K562 (cell line): Measurements from ENCODE around the gene UBE2M. TPM values are rescaled to one million over a fixed set of nuclear protein-coding genes. Genes with fewer than 3 reads are reported as not detected.
A peak's percentile ranks its signal among the peaks of the same experiment; 100 is the strongest.

ENCODE experiments used
- ATAC-seq: fragments of 200-7000 bp; cut with Tn5 transposase; 3 replicates; pipeline ENCODE4 v1.9.1; 2020; ENCODE audit warnings: moderate library complexity
- BruUV-seq: library from RNA; stranded (reverse); fragments of 400-500 nt; replicated peaks from 2 replicates; lab custom pipeline; 2021; lab: Mats Ljungman, UMichigan
- CTCF ChIA-PET: fragments of 300-600 bp; formaldehyde crosslinking; extraction: SDS; loops from one replicate; lab custom pipeline; 2021; ENCODE audit warnings: low intra/inter-chr PET ratio; lab: Yijun Ruan, JAX
- POLR2A ChIA-PET: fragments of 300-600, 350-650 bp; sonication (Branson Sonifier 250); formaldehyde crosslinking; extraction: SDS; loops from one replicate; lab custom pipeline; 2021; ENCODE audit warnings: antibody characterized with exemption, inconsistent platforms; lab: Yijun Ruan, JAX
- DNase-seq, 4 experiments: peaks; one replicate each; pipeline versions ENCODE4 v3.0.0 to v3.0.0-alpha.2; 2011 to 2018; ENCODE audit warnings: low spot score in 3 of 4, mixed read lengths in 3 of 4; ENCODE audit errors: extremely low read depth in 1 of 4
- FAIRE-seq: peaks from 2 replicates; lab custom pipeline; 2011; peaks lifted over from hg19 to GRCh38; lab: Jason Lieb, UNC
- H2AFZ ChIP-seq: 2 replicates; pipeline ENCODE4 v1.6.0; 2011; ENCODE audit warnings: low read depth, low read length, control low read depth, inconsistent platforms
- H3K27ac ChIP-seq: fragments of 200-600 bp; 3 replicates; pipeline ENCODE4 v1.8.0; 2011; ENCODE audit warnings: low read depth, mild to moderate bottlenecking, control low read depth, inconsistent platforms, low read length, moderate library complexity, mixed read lengths; ENCODE audit errors: extremely low read depth
- H3K27me3 ChIP-seq, 2 experiments: fragments of 300-600 bp in 1 of 2; 2 replicates in 1 of 2; 3 replicates in 1 of 2; pipeline versions ENCODE4 v1.6.0 to v1.8.0; 2011; ENCODE audit warnings: inconsistent platforms in 2 of 2, low read length in 2 of 2, mild to moderate bottlenecking in 1 of 2, mixed read lengths in 1 of 2, moderate library complexity in 1 of 2; ENCODE audit not compliant: control insufficient read depth in 2 of 2, insufficient read depth in 2 of 2
- H3K36me3 ChIP-seq: fragments of 300-600 bp; 3 replicates; pipeline ENCODE4 v1.8.0; 2011; ENCODE audit warnings: mild to moderate bottlenecking, low read length, inconsistent platforms; ENCODE audit not compliant: control insufficient read depth, insufficient read depth
- H3K4me1 ChIP-seq, 2 experiments: fragments of 200-600 bp in 1 of 2; replicated peaks in 1 of 2; 2 replicates in 1 of 2; 3 replicates in 1 of 2; pipeline versions ENCODE4 v1.5.1 to v1.8.0; 2011; ENCODE audit warnings: inconsistent platforms in 2 of 2, low read length in 2 of 2, mild to moderate bottlenecking in 1 of 2, mixed read lengths in 1 of 2, moderate library complexity in 1 of 2; ENCODE audit not compliant: control insufficient read depth in 2 of 2, insufficient read depth in 2 of 2
- H3K4me2 ChIP-seq: 2 replicates; pipeline ENCODE4 v1.6.1; 2011; ENCODE audit warnings: low read length, control low read depth, inconsistent platforms, mixed read lengths; ENCODE audit not compliant: insufficient read depth
- H3K4me3 ChIP-seq: fragments of 200-600 bp; sonication (generic), shearing (Covaris generic); 2 replicates; pipeline ENCODE4 v1.5.1; 2016; ENCODE audit warnings: control low read depth, inconsistent platforms
- H3K79me2 ChIP-seq: fragments of 200-600 bp; 3 replicates; pipeline ENCODE4 v1.8.0; 2011; ENCODE audit warnings: low read length, inconsistent platforms; ENCODE audit not compliant: control insufficient read depth, insufficient read depth
- H3K9ac ChIP-seq, 2 experiments: 2 replicates each; pipeline versions ENCODE4 v1.6.0 to v1.6.1; 2011; ENCODE audit warnings: low read depth in 2 of 2, low read length in 2 of 2, control low read depth in 1 of 2, inconsistent platforms in 1 of 2, mild to moderate bottlenecking in 1 of 2, mixed read lengths in 1 of 2; ENCODE audit not compliant: insufficient read depth in 1 of 2
- H3K9me1 ChIP-seq: one replicate; pipeline ENCODE4 v1.6.0; 2011; ENCODE audit warnings: inconsistent platforms, mild to moderate bottlenecking, low read length, moderate library complexity; ENCODE audit not compliant: control insufficient read depth, insufficient read depth
- H3K9me3 ChIP-seq: replicated peaks from 2 replicates; pipeline ENCODE4 v1.5.1; 2011; ENCODE audit warnings: low read depth, low read length, inconsistent platforms; ENCODE audit not compliant: control insufficient read depth, insufficient read depth
- H4K20me1 ChIP-seq: replicated peaks from 2 replicates; pipeline ENCODE4 v1.6.1; 2011; ENCODE audit warnings: low read length, inconsistent platforms, mixed read lengths; ENCODE audit not compliant: control insufficient read depth, insufficient read depth
- CEBPG ChIP-seq, 3 experiments: fragments of 200-800 bp in 1 of 3; sonication (Bioruptor generic) in 1 of 3; sonication (generic) in 1 of 3; formaldehyde crosslinking in 1 of 3; IDR thresholded peaks in 2 of 3; conservative IDR thresholded peaks in 1 of 3; 2 replicates each; pipeline versions ENCODE4 v1.6.1 to v1.8.0; 2016 to 2022; ENCODE audit warnings: missing compliant biosample characterization in 2 of 3, missing genetic modification characterization in 2 of 3, mild to moderate bottlenecking in 1 of 3, missing genetic modification reagents in 1 of 3
- MGA ChIP-seq: fragments of 450-650 bp; IDR thresholded peaks from 2 replicates; pipeline ENCODE4 v1.6.1; 2016; ENCODE audit warnings: mild to moderate bottlenecking, moderate library complexity
- MTA1 ChIP-seq: fragments of 450-650 bp; IDR thresholded peaks from 2 replicates; pipeline ENCODE4 v1.6.1; 2017; ENCODE audit warnings: borderline replicate concordance
- NONO ChIP-seq, 2 experiments: fragments of 200-400 bp in 1 of 2; fragments of 450-650 bp in 1 of 2; formaldehyde crosslinking in 1 of 2; IDR thresholded peaks; 2 replicates each; pipeline ENCODE4 v1.6.1; 2017; ENCODE audit warnings: low read depth in 2 of 2, mild to moderate bottlenecking in 2 of 2, moderate library complexity in 2 of 2, low read length in 1 of 2
- RUNX1 ChIP-seq: sonication (generic); IDR thresholded peaks from 2 replicates; pipeline ENCODE4 v1.6.1; 2016; ENCODE audit warnings: antibody characterized with exemption, low read depth
- TRIM25 ChIP-seq: fragments of 450-650 bp; IDR thresholded peaks from 2 replicates; pipeline ENCODE4 v1.7.0; 2016; ENCODE audit warnings: borderline replicate concordance
- ZC3H8 ChIP-seq: fragments of 450-650 bp; IDR thresholded peaks from 2 replicates; pipeline ENCODE4 v1.6.1; 2017
- WGBS: fragments of 100-300 bp; shearing (Covaris generic); methylation state at CpG from one replicate; pipeline ENCODE4 v1.1.6; 2016; ENCODE audit warnings: low coverage, mixed read lengths; ENCODE audit not compliant: insufficient coverage; ENCODE audit errors: missing lambda C conversion rate; 5-methylcytosine and 5-hydroxymethylcytosine counted together
- in situ Hi-C: fragments of 300-500 bp; cut with MboI; formaldehyde crosslinking; loops from 4 replicates; pipeline ENCODE4 v1.15.0; 2018; ENCODE audit warnings: inconsistent platforms, mixed read lengths
- intact Hi-C: fragments of 100-400 bp; cut with micrococcal nuclease; formaldehyde crosslinking; loops from 2 replicates; pipeline ENCODE4 v1.14.2; 2022
- polyA plus RNA-seq, 8 experiments: library from polyadenylated mRNA; depleted of rRNA in 4 of 8; stranded (reverse) in 5 of 8; unstranded in 3 of 8; fragments of >200 nt; fragmentation: Nextera tagmentation in 2 of 8; fragmentation: Illumina TruSeq in 1 of 8; extraction: Ambion mirVana in 2 of 8; extraction: Trizol in 1 of 8; gene quantifications; 2 replicates each; pipeline versions ENCODE4 v1.2.1 to v1.2.3, GENCODE V29; 2011 to 2014; ENCODE audit warnings: inconsistent platforms in 1 of 8, missing spikeins in 1 of 8
- total RNA-seq, 7 experiments: library from RNA; depleted of rRNA in 6 of 7; stranded (reverse); fragments of >200 nt in 6 of 7; fragmentation: Illumina TruSeq in 2 of 7; extraction: Trizol in 2 of 7; gene quantifications; 2 replicates each; pipeline versions ENCODE4 v1.2.1 to v1.2.3, GENCODE V29; 2011 to 2021; ENCODE audit warnings: low replicate concordance in 1 of 7

The UBE2M gene
- total and polyA plus RNA-seq, 9 of the 15 experiments (the other 6 are each of a cell fraction or from before 2014, with no cell fraction given) = 0.92 to 163 (median 85.7) TPM

- peak overlapping the region; percentile 84 to 85 for H3K9ac ChIP-seq
- ChIA-PET CTCF (interaction anchor here (0.9 kb wide), 1 partner anchor 67 kb away, joined by 3 read pairs; no protein-coding TSS in a partner anchor), POLR2A (interaction anchor here (0.6 to 1.0 kb wide), 3 partner anchors 14 to 46 kb away, joined by 3 to 8 read pairs (median 7); partner anchors contain the start of gene TRIM28)
- no peaks in the 10 kb centered on the region; the same call in 1 of the 2 replicates for H3K9me3 ChIP-seq
- intact Hi-C loops = loop anchor here (5.0 kb wide), 1 partner anchor 331 kb away; the partner anchor contains the start of gene ZNF274
- 78% methylated on average over 10 of the region's 10 CpGs for WGBS
- peaks cover 34% of the 10 kb centered on the region for H3K79me2 ChIP-seq
- H3K4me1 ChIP-seq = peaks cover 12 to 66% of the 10 kb centered on the region in 2 experiments
- TF ChIP-seq TRIM25 (no peak), CEBPG (CRISPR knock-in tag; IDR thresholded peaks at IDR 0.05) (0 out of 2 replicates have a peak, but pooled peaks have one; percentile 14), CEBPG (tag; conservative IDR thresholded peaks at IDR 0.05 in 1 of 2, IDR thresholded peaks at IDR 0.05 in 1 of 2) (no peak), ZC3H8 (no peak), MGA (no peak), NONO (IDR thresholded peaks at IDR 0.05; ENCODE audit: low read depth in 2 of 2, low read length in 1 of 2) (no peak), MTA1 (no peak), RUNX1 (no peak)
- no peak for DNase-seq
- no peaks in the 10 kb centered on the region for H3K27me3 ChIP-seq
- H3K9me1 ChIP-seq = peaks cover 9% of the 10 kb centered on the region
- no peaks in the 10 kb centered on the region for H4K20me1 ChIP-seq
- in situ Hi-C loops = no loop called here
- peaks cover 31% of the 10 kb centered on the region; the same call in 2 of the 3 replicates for H3K36me3 ChIP-seq
- peak; percentile 9; the same call in 2 of the 3 replicates for ATAC-seq
- H3K4me3 ChIP-seq = peak overlapping the region; percentile 1; the same call in 1 of the 2 replicates
- H3K4me2 ChIP-seq = peak overlapping the region; percentile 59; the same call in 1 of the 2 replicates
- H3K27ac ChIP-seq = peak overlapping the region; percentile 79
- H2AFZ ChIP-seq = peak overlapping the region; percentile 93; the same call in 1 of the 2 replicates
- BruUV-seq = no TSS peak
- peak; percentile 46 for FAIRE-seq
Measured at GRCh38 chr19:58513213-58513693, 45.2 kb downstream of the UBE2M start.
